Adipose tissue (tissue), 3 donors: ENCODE measurements around the gene MID1. TPM values are rescaled to one million over a fixed set of nuclear protein-coding genes. Genes with fewer than 3 reads are reported as not detected.
"Not testable (repeated sequence)": the region's sequence is repeated elsewhere in the genome, so short reads cannot be mapped to it uniquely, and the experiment has no call there.

ENCODE experiments used
- H3K27ac ChIP-seq: one replicate; pipeline ENCODE4 v1.5.1; 2013; ENCODE audit warnings: low read depth, low read length
- WGBS, 3 donors: extraction: QIAGEN DNeasy Blood & Tissue Kit; methylation state at CpG; one replicate each; pipeline ENCODE4 v1.1.7; 2013; 5-methylcytosine and 5-hydroxymethylcytosine counted together
- polyA plus RNA-seq, 3 donors: library from polyadenylated mRNA; stranded (reverse); fragments of 200-250 nt; gene quantifications; one replicate each; pipeline ENCODE4 v1.2.3, GENCODE V29; 2013
- donor health status: healthy with polysubstance abuse.
- donor health status: Bipolar disorder and iron deficiency.
- donor health status: healthy.

The MID1 gene
- polyA plus RNA-seq, 3 donors = 1.6 to 4.3 (median 3.1) TPM

- H3K27ac ChIP-seq = no peak overlapping the region
- 1 to 27% (median 1%) methylated on average over 11 of the region's 11 CpGs for WGBS, 3 donors
Measured at GRCh38 chrX:10619425-10620046, 849 bp downstream of the MID1 start.

DNA sequence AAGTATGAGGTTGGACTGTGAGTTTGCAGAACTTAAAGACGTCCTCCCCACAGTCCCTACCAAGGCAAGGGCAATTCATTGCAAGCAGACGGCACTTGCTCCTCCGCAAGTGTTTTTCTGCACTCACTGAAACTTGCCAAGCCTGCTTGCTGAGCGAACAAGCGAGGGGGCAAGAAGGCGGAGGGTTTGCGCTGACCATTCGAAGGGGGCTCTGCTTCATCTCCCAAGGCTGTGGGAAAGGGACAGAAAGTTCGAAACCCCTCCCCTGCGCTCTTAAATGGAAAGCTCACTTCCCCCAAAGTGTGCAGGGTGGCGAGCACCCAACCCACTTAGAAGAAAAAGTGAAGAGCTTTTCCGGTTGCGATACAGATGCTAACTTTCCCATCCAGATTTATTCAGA is 1.4 kb downstream of the MID1 start:
- no peak overlapping the region for H3K27ac ChIP-seq
- WGBS, 3 donors = 4 to 23% (median 11%) methylated on average over 13 of the region's 13 CpGs

GRCh38 chrX:10617999-10618351 is 2.4 kb downstream of the MID1 start:
- no peak overlapping the region for H3K27ac ChIP-seq
- WGBS, 3 donors = 47 to 70% (median 67%) methylated on average over 3 of the region's 3 CpGs

DNA sequence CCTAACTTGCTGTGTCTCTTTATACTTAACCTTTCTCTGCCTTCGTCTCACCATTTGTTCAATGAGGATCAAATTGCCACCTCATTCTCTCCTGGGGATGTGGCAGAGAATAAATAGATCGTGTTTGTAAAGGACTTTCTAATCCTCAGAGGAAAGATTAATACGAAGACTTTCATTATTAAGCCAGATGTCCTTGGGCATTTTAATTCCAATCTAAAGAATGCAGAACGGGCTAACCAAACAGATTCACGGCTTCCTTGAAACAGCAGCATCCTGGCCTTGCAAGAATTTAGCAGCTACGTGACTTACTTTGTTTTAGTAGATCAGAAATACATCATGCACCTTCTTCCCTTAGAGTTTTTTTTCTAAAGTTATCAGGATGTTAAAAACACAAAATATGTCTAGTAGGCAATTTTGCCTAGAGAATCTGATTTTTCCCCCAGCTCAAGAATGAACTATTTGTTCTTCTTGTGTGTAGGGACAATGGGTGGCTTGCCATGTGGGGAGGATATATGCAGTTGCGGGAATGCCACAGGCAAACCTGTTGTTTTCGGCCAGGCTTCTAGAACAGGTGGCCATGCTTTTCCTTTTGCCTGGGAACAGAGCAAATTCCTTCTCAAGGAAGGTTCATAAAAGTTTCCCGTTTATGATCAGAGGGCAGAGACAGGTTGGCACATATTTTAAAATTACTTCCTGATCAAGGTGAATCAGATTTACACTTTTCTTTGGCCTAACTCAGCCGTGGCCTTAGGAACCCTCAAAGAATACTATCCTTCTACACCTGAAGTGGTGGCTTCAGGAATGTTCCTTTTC is 3.0 kb downstream of the MID1 start:
- H3K27ac ChIP-seq = no peak overlapping the region
- 58 to 84% (median 74%) methylated on average over 10 of the region's 10 CpGs for WGBS, 3 donors

DNA sequence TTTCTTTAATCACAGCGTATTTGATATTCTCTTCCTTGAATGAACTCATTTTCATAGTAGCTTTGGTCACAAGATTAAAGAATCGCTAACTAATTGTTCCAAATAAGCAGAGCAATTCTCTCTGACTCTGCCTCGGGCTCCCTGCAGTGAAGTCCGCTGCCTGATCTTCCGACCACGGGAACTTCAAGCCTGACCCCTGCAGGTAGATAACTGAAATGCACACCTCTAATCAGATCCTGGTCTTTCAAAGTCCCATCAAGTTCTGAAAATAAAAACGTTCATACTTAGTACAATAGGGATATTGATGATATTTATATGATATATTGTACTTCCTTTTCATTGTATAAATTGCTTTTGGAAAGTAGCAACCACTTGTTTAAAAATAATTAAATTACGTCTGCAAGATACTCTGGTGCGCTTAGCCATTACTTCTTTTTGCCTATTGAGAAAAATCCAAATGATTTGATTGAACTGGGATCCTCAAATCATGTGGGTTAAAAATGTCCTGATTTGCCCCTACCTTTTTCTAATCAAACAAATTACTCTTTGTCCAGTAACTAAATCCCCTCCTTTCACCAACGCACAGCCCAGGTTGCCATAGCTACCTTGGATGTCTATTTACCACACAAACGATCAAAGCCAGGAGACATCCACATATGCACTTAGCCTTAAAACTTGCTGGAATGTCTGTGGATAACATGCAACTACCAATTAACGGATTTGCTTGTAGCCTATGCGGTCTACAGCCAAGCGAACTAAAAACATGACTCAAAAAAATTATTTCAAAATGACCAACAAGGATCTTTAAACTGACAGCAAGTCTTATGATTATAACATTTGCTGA is 4.2 kb downstream of the MID1 start:
- WGBS, 3 donors = 38 to 43% (median 42%) methylated on average over 14 of the region's 14 CpGs
- no peak overlapping the region for H3K27ac ChIP-seq

DNA sequence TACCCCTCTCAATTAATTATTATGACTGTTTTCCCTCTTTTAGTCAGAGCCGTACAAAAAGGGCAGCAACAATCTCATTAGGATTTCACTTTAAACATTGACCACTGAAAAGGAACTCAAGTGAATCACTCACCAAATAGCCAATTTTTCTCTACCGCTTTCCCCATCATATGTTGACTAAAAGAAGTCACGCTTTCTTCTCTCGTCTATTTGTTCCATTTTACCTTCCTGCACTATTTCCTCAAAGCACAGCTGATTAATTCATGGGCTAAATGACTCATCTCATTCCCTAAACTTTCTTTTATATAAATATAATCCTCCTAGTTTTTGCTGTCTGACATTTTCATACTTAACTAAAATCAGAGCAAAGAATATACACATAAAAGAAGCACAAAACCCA is 8.2 kb downstream of the MID1 start:
- H3K27ac ChIP-seq = no peak overlapping the region
- 60 to 70% (median 64%) methylated on average over 4 of the region's 4 CpGs for WGBS, 3 donors

DNA sequence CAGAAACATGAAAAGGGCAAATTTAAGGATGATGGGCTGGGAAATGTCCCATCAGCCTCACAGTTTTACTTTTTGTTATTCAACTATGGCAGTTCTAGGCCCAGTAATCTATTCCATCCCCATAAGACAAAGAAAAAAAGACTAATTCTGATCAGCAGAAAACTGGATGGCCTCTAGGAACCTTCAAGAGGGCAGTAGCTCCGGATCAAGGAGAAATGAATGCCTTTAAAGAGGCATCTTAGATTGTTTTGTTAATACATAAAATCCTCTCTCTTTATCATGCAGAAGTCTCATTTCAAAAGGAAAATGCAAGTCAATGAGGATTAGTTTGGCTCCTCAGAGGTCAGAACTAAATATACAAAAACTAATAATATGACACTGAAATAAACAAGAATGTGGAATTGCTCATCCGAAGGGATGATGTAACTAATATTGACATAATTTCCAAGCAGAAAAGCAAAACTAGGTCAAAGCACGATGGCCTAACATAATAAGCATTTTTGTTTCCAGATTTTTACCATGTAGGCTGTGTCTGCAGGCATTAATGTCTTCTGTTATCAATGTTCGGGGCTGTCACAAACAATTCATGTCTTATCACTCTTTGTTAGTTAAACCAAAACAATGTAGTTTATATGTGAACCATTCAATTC is 8.8 kb downstream of the MID1 start:
- WGBS, 3 donors = 44 to 54% (median 45%) methylated on average over 4 of the region's 4 CpGs
- H3K27ac ChIP-seq = no peak overlapping the region

DNA sequence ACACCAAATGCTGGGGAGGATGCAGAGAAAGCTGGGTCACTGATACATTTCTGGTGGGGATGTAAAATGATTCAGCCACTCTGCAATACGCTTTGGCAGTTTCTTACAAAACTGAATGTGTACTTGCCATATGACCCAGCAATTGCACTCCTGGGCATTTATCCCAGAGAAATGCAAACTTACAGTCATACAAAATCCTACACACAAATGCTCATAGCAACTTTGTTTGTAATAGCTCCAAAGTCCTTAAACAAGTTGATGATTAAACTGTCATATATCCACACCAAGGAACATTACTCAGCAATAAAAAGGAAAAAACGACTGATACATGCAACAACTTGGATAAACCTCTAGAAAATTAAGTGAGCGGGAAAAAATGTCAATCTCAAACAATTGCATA is 12.3 kb downstream of the MID1 start:
- 74 to 88% (median 77%) methylated on average over 3 of the region's 3 CpGs for WGBS, 3 donors
- H3K27ac ChIP-seq = no peak overlapping the region

GRCh38 chrX:10607233-10607632 is 13.2 kb downstream of the MID1 start:
- H3K27ac ChIP-seq = no peak overlapping the region
- 74 to 94% (median 79%) methylated on average over 2 of the region's 2 CpGs for WGBS, 3 donors

DNA sequence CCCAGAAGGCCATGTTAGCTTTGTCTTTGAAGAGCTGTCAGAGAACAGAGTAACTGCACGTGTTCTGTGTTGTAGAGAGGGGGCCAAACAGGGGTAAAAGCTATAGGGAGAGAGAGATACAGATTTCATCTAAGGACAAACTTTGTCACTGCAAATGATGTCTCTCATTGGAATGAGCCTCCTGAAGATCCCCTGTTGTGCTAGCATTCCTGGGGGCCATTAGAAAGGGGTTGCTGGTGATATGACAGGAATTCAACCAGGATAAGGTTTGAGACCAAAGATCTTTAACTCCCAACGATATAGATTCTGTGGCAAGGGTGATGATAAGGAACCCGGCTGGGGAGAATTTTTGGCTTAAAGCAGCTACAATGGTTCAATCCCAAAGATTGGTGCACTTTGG is 16.8 kb downstream of the MID1 start:
- 60 to 85% (median 61%) methylated on average over 3 of the region's 3 CpGs for WGBS, 3 donors
- no peak overlapping the region for H3K27ac ChIP-seq

GRCh38 chrX:10602646-10603045 is 17.7 kb downstream of the MID1 start:
- H3K27ac ChIP-seq = no peak overlapping the region
- 29 to 93% (median 66%) methylated on average over 2 of the region's 2 CpGs for WGBS, 3 donors

DNA sequence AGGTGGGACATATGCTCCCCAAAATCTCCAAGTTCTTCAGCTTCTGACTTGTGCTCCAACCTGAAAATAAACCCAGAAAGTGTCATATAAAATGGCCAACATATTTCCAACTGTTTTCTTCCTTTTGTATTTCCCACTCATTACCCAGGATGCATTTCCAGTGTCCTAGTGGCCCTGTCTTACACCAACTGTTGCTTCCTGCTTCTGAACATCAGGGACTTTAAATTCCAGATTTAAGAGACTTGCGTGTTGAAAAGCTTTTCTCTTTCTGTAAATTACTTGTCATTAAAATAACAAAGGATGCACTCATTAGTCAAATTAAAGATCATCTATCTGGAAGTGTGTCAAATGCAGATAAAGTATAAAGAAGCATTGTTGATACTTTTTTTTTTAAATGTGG is 19.9 kb downstream of the MID1 start:
- no peak overlapping the region for H3K27ac ChIP-seq
- WGBS, 3 donors = 39 to 82% (median 69%) methylated on average over 1 of the region's 1 CpG

DNA sequence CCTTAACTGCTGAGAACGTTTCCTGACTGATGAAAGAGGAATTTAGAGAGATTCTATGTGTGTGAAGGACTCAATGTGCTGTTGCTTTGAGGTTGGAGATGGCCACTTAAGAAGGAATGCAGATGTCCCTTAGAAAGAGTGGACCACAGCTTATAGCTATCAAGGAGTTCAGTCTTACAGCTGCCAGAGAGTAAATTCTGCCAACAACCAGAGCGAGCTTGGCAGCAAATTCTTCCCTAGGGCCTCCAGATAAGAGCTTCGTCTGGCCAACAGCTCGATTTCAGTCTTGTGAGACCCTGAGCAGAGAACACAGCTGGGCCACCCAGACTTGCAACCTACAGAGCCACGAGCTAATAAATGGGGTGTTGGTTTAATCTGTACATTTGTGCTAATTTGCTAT is 21.8 kb downstream of the MID1 start:
- H3K27ac ChIP-seq = no peak overlapping the region
- 28 to 52% (median 33%) methylated on average over 5 of the region's 5 CpGs for WGBS, 3 donors

DNA sequence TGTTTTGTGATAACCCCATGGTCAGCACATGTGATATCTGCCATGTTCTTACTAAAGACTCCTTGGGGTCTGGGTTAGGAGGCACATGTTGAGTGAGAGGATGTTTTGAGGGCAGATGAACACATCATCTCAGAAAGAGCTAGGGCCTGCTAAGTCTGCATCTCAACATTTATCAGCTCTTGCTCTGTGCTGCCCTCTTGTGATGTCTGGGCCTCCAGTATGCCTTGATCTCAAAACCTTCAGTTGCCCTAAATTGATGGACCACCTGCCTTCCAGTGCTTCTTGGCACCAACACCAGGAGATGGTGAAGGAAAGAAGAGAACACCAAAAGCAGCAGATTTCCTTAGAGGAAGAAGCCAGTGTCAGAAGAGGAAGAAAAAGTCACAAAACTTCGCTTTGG is 22.5 kb downstream of the MID1 start:
- no peak overlapping the region for H3K27ac ChIP-seq

DNA sequence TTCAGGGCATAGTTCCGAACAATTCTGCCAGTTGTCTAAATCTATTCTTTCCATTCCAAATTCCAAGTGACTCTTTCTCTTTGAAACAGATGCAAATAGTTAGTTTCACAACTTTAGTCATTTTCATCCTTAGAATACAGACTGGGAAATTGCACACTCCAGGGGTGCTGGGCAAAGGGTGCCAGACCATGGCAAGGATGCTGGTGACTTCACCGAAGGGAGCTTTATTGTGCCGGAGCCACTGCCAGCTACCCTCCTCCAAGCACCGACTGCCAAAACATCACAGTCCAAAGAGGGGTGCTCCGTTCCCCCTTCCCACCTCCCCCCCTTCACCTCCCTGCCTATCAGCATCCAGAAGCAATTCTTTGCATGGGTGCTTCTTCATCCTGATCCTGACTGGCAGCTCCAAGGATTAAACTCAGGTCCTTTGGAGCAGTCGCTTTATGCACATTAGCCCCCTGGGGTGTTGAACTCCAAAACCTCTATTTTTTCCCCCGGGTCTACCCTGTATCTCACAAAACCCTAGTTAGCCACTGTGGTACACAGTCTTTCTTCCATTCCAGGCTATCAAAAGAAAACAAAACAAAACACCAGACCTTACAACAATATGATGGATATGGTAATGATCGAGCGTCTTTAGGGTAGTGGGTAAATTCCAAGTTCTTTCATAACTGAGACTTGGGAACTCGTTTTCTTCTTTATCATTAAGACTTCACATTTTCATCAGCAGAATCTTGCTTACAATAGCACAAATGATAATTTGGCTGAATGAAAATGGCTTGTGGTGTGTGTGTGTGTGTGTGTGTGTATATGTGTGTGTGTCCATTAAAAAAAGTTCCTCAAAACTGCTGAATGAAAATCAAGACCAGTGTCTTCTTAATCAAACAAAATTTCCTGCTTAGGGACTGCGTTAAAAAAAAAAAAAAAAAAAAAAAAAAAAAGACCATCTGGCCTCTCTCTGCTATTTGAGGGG is 28.7 kb downstream of the MID1 start:
- 73 to 90% (median 81%) methylated on average over 10 to 11 of the region's 11 CpGs for WGBS, 3 donors

More for the DNA sequence above, 22.5 kb downstream of the MID1 start:
- WGBS, 3 donors = 55 to 80% (median 78%) methylated on average over 1 of the region's 1 CpG

DNA sequence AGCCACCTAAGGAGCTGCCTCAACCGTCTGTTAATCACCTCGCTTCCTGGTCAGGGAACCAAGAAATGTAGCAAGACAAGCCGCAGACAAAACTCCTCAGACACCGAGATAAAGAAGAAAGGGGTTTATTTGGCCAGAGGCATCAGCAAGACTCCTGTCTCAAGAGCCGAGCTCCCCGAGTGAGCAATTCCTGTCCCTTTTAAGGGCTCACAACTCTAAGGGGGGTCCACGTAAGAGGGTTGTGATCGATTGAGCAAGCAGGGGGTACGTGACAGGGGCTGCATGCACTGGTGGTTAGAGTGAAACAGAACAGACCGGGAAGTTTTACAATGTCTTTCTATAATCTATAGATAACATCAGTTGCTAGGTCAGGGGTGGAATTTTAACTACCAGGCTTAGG is 30.6 kb downstream of the MID1 start:
- 72 to 87% (median 78%) methylated on average over 9 to 10 of the region's 10 CpGs for WGBS, 3 donors
- H3K27ac ChIP-seq = not testable (repeated sequence)

More for the DNA sequence above, 28.7 kb downstream of the MID1 start:
- no peak overlapping the region for H3K27ac ChIP-seq

GRCh38 chrX:10589098-10589497 is 31.3 kb downstream of the MID1 start:
- WGBS, 3 donors = 87 to 97% (median 94%) methylated on average over 6 of the region's 6 CpGs
- H3K27ac ChIP-seq = no peak overlapping the region

GRCh38 chrX:10584882-10585281 is 35.5 kb downstream of the MID1 start:
- not testable (repeated sequence) for H3K27ac ChIP-seq
- 74 to 95% (median 87%) methylated on average over 7 of the region's 7 CpGs for WGBS, 3 donors
